Cerebellar nuclear complex (tissue), 1 donor: ENCODE data around the gene APOOL.
"Not testable (repeated sequence)": the region's sequence is repeated elsewhere in the genome, so short reads cannot be mapped to it uniquely, and the experiment has no call there.

Experiments
- DNase-seq, 2 experiments: peaks; one replicate each; lab custom pipeline; 2025; lab: John Stamatoyannopoulos, UW

Gene APOOL

GRCh38 chrX:85003655-85004244 is at the start of gene APOOL:
TSS of gene APOOL (plus strand) at chrX:85003877. CDS start at chrX:85003913, 36 bp downstream.
- no peak for DNase-seq

GRCh38 chrX:84956304-84956703 is 47.4 kb upstream of the APOOL start:
- DNase-seq, result no peak

GRCh38 chrX:84974803-84975202 is 28.9 kb upstream of the APOOL start:
- no peak for DNase-seq

GRCh38 chrX:84991739-84992138 is 11.9 kb upstream of the APOOL start:
- DNase-seq, result not testable (repeated sequence)

- no peak for DNase-seq
Measured at GRCh38 chrX:84993150-84993549, 10.5 kb upstream of the APOOL start.

GRCh38 chrX:85001344-85001743 is 2.3 kb upstream of the APOOL start:
- DNase-seq, result no peak

GRCh38 chrX:85004255-85004654 is 578 bp downstream of the APOOL start:
- no peak for DNase-seq

- DNase-seq, result no peak
Measured at GRCh38 chrX:85012098-85012497, 8.4 kb downstream of the APOOL start.

- DNase-seq, result not testable (repeated sequence)
Measured at GRCh38 chrX:85015351-85015750, 11.7 kb downstream of the APOOL start.

GRCh38 chrX:85017721-85018120 is 14.0 kb downstream of the APOOL start:
- DNase-seq, result no peak

GRCh38 chrX:85018471-85018870 is 14.8 kb downstream of the APOOL start:
- no peak for DNase-seq

- no peak for DNase-seq
Measured at GRCh38 chrX:85020216-85020615, 16.5 kb downstream of the APOOL start.

GRCh38 chrX:85024044-85024443 is 20.4 kb downstream of the APOOL start:
- DNase-seq, result no peak

- no peak for DNase-seq
Measured at GRCh38 chrX:85024562-85024961, 20.9 kb downstream of the APOOL start.

GRCh38 chrX:85026170-85026569 is 22.5 kb downstream of the APOOL start:
- no peak for DNase-seq

GRCh38 chrX:85029043-85029442 is 25.4 kb downstream of the APOOL start:
- DNase-seq, result no peak

GRCh38 chrX:85031505-85031904 is 27.8 kb downstream of the APOOL start:
- no peak for DNase-seq

- no peak for DNase-seq
Measured at GRCh38 chrX:85037114-85037513, 33.4 kb downstream of the APOOL start.

GRCh38 chrX:85051627-85052026 is 48.0 kb downstream of the APOOL start:
- DNase-seq, result no peak

- no peak for DNase-seq
Measured at GRCh38 chrX:85052205-85052604, 48.5 kb downstream of the APOOL start.

GRCh38 chrX:85052636-85053343 is 49.1 kb downstream of the APOOL start:
- DNase-seq, result no peak

GRCh38 chrX:85065512-85066198 is 62.0 kb downstream of the APOOL start:
- no peak for DNase-seq

GRCh38 chrX:85077247-85077646 is 73.6 kb downstream of the APOOL start:
- DNase-seq, result not testable (repeated sequence)
